Fibroblast of skin of scalp (primary cell): ENCODE data around the gene PHOSPHO2. TPM values are rescaled to one million over a fixed set of nuclear protein-coding genes. Genes with fewer than 3 reads are reported as not detected.
A peak's percentile ranks its signal among the peaks of the same experiment; 100 is the strongest.

Experiments used
- DNase-seq: peaks from one replicate; pipeline ENCODE4 v3.0.0-alpha.2; 2013
- polyA plus RNA-seq, 2 experiments: library from polyadenylated mRNA; unstranded; fragments of 120-200 nt; gene quantifications; one replicate each; pipeline ENCODE4 v1.2.1, GENCODE V29; 2013; ENCODE audit not compliant: insufficient read length in 2 of 2

PHOSPHO2 gene, protein sequence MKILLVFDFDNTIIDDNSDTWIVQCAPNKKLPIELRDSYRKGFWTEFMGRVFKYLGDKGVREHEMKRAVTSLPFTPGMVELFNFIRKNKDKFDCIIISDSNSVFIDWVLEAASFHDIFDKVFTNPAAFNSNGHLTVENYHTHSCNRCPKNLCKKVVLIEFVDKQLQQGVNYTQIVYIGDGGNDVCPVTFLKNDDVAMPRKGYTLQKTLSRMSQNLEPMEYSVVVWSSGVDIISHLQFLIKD
- polyA plus RNA-seq (2013, experiment 1 of 2; ENCODE audit: insufficient read length) = 2.2 TPM
- polyA plus RNA-seq (2013, experiment 2 of 2; ENCODE audit: insufficient read length) = 1.9 TPM

- peak; percentile 97 for DNase-seq
These were observed at the start of gene PHOSPHO2, which contains the start of gene CFAP210 for GRCh38 chr2:169694113-169694893. Gene PHOSPHO2 (plus strand): TSS chr2:169694469. CDS start chr2:169700972, 6,503 bp downstream. Gene CFAP210 (minus strand): TSS chr2:169694405. CDS start chr2:169694327, 78 bp downstream.

- no peak for DNase-seq
These were observed 46.8 kb upstream of the PHOSPHO2 start for GRCh38 chr2:169647496-169647895.

DNA sequence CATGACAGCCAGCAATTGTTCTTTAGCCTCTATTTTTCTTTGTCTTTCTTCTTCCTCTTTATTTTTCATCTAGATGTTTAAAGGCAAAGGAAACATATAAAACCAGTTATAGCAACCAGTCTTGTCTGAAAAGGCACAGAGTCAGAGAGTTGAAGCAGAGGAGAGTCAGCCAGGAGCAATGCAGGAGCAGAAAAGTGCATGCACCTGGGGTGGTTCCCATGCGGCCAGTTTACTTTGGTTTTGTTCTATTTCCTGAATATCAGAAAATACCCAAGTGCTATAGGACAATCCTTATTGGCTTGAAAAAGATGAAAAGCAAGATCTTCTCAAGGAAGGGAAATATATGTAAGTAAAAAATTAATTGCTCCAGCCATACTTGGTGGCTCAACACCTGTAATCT is 45.0 kb upstream of the PHOSPHO2 start:
- DNase-seq = no peak

GRCh38 chr2:169653636-169654035 is 40.6 kb upstream of the PHOSPHO2 start:
- no peak for DNase-seq

GRCh38 chr2:169656164-169656563 is 38.1 kb upstream of the PHOSPHO2 start:
- no peak for DNase-seq

GRCh38 chr2:169658877-169659276 is 35.4 kb upstream of the PHOSPHO2 start:
- DNase-seq = no peak

- DNase-seq = no peak
These were observed 34.9 kb upstream of the PHOSPHO2 start for GRCh38 chr2:169659320-169659719.

GRCh38 chr2:169661265-169661664 is 33.0 kb upstream of the PHOSPHO2 start:
- no peak for DNase-seq

DNA sequence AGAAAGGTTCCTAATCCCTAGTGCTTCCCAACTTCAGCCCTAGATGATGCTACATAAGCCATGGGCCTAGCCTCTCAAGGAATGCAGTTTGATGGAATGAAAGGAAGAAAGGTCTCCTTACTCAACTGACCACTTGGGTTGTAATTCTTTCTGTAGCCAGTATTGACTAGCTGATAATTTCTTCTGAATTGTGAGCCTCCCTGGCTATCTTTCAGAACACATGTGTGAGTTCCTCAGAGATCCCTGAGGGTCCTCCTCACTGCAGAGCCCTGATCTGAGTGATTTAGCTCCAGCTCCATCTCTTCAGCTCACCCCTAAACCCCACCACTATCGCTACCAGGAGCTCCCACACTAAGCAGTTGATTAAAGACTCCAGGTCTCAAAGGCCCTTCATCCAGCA is 31.5 kb upstream of the PHOSPHO2 start:
- no peak for DNase-seq

DNA sequence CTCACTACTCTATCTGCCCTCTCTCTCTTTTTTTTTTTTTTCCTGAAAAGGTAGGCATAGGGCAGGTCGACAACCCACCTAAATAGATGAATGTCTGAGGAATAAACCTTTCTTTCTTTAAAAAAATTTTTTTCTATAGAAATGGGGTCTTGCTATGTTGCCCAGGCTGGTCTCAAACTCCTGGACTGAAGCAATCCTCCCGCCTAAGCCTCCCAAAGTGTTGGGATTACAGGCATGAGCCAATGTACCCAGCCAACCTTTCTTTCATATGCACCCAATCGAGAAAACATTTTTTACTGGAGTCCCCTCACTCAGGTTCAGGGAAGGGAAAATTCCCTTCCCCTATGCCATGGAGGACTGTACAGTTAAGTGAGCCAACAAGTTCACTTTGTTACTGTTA is 31.0 kb upstream of the PHOSPHO2 start:
- DNase-seq = no peak

- peak; percentile 22 for DNase-seq
These were observed 29.7 kb upstream of the PHOSPHO2 start for GRCh38 chr2:169664600-169664977.

DNA sequence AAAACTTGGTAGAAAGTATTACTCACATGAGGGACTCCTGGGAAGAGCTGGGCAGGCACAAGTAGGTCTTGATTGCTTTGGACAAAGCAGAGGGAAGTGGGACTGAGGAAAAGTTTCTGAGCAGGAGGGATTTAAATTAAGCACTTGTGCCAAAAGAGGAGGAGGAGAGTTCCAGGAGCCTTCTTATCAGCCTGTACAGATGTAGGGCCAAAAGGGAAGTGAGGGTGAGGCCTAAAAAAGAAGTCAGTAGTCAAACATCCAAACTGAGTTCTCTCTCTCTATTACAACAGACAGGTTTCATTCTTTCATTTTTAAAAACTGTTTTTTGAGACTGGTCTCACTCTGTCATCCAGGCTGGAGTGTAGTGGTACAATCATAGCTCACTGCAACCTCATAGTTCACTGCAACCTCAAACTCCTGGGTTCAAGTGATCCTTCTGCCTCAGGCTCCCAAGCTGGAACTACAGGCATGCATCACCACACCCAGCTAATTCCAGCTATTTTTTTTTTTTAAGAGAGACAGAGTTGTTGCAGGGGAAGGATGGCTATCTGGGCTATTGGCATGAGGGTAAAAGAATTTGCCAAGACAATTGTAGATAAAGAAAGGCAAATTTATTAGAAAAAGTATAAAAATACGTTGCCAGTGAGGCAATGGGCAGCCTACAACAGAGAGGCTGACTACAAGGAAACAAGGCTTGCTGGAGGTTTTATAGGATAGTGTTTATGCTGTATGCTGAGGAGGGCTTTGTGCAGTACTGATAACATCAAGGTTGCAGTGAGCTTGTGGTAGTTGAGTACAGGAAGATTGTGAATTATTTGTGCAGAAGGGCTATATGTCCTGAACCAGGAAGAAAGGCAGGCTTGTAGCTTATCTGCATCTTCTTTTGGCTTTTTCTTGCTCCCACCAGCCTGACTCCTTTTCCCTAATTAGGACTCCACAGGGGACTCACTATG is 29.0 kb upstream of the PHOSPHO2 start:
- DNase-seq = no peak

- no peak for DNase-seq
These were observed 26.7 kb upstream of the PHOSPHO2 start for GRCh38 chr2:169667583-169667982.

- peak; percentile 28 for DNase-seq
These were observed 24.0 kb upstream of the PHOSPHO2 start for GRCh38 chr2:169670215-169670651.

GRCh38 chr2:169670937-169671336 is 23.3 kb upstream of the PHOSPHO2 start:
- no peak for DNase-seq

GRCh38 chr2:169672406-169672805 is 21.9 kb upstream of the PHOSPHO2 start:
- DNase-seq = no peak

DNA sequence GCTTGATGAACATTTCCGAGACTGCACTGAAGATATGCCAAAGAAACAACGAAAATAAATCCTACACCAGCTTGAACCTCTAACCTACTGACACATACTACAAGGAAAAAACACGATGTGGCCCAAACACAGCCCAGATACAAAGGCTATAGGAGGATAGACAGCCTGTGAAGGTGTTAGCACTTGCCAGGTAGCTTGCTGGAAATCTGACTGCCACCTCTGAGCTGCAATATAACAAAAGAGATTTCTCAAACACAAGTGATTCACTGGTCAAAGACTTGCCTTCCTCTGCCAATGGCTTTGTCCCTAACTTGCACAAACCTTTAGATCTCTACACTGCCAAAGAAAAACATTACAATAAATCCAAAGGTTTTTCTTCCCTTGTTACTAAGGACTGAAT is 21.2 kb upstream of the PHOSPHO2 start:
- no peak for DNase-seq

GRCh38 chr2:169673921-169674320 is 20.3 kb upstream of the PHOSPHO2 start:
- DNase-seq = no peak

DNA sequence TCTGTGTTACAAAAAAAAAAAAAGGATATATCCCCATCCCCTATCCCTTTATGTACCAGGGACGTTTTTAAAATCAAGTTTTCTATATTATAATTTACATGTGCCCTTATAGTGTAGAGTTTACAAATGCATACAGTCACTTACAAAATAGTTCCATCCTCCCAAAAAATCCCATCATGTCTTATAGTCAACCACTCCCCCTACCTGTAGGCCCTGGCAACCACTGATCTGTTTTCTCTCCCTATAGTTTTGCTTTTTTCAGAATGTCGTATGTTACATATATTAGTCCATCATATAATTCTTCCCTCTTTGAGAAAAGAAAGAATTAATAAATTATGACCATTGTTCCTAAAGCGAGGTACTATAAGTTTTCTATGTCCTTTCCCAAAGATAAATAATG is 17.9 kb upstream of the PHOSPHO2 start:
- no peak for DNase-seq

DNA sequence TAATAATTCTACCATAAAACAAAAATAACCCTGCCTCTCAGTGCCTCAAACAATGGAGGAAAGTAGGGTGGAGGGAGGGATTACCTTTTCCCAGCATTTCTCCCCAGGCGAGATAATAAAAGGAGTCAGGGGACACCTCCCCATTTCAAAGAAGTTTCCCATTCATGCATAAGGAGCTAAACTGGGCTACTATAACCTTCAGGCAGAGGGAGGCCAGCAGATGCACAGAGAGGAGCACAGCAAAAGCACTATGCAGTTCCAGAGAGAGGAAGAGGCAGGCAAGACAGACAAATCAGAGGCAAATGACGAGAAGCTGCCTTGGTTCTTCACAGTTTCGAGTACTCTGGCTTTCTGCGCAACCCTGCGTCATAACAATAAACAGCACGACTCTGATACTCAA is 17.4 kb upstream of the PHOSPHO2 start:
- DNase-seq = no peak

DNA sequence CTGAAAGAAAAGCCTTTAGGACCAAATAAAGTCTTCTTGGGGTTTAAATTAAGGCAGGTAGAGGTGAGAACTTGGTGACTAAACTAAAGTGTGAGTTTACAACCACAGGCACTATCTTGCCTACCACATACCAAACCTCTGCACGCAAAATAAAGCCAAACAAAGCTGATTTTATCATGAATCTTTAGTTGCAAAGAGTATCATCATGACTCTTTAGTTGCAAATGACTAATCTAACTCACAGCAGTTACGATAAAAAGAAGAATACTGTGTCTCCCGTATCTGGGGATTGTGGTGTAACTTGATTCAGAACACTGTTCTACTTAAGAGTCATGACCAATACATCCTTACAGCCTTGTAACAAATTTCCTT is 11.2 kb upstream of the PHOSPHO2 start:
- no peak for DNase-seq

DNA sequence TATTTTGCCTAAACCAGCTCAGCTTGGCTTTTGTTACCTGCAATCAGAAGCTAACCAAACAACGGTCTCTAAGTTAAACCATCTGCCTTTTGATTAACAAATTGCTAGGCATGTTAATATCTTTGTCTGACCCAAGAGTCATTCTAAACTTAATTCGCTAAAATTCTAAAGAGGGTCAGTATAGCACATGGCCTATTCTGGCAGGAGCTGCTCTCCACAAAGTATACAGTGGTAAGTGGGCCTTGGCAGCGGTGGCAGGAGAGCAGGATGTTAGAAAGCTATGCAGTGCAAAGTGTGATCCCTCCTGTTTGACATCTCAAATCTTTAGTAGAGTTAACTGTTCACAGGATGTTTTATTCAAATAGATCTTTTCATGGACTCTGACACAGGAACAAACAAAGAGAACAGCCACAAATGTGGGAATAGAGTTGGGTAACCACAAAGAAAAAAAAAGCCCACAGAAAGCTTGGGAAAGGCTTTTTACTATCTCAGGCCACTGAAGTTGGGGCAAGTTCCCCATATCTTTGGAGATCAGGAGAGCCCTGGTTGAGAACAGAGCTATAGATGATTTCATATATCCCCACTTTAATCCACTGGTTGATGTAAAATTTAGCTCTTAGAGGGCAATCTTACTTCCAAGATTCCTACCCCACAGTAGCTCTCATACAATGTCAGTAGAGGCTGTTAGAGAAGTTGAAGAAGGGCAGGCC is 10.7 kb upstream of the PHOSPHO2 start:
- no peak for DNase-seq
